SJCRH30 (cell line): ENCODE results near the gene HOTAIR. TPM values are rescaled to one million over a fixed set of nuclear protein-coding genes. Genes with fewer than 3 reads are reported as not detected.

ENCODE experiments used
- DNase-seq, 2 experiments: peaks; one replicate each; pipeline ENCODE4 v3.0.0-alpha.2; 2015 to 2020
- H3K27ac ChIP-seq: fragments of 250-450 bp; sonication (Bioruptor Pico); 2 replicates; pipeline ENCODE4 v1.5.1; 2020; ENCODE audit warnings: mild to moderate bottlenecking, moderate library complexity
- H3K27me3 ChIP-seq: fragments of 250-450 bp; sonication (Bioruptor Pico); 2 replicates; pipeline ENCODE4 v1.5.1; 2020; ENCODE audit warnings: mild to moderate bottlenecking, moderate library complexity
- H3K36me3 ChIP-seq: fragments of 250-450 bp; sonication (Bioruptor Pico); 2 replicates; pipeline ENCODE4 v1.5.1; 2020; ENCODE audit warnings: mild to moderate bottlenecking, moderate library complexity
- H3K4me1 ChIP-seq: fragments of 250-450 bp; sonication (Bioruptor Pico); 2 replicates; pipeline ENCODE4 v1.5.1; 2020; ENCODE audit warnings: mild to moderate bottlenecking, moderate library complexity
- H3K4me3 ChIP-seq: fragments of 250-450 bp; sonication (Bioruptor Pico); 2 replicates; pipeline ENCODE4 v1.5.1; 2020; ENCODE audit warnings: mild to moderate bottlenecking, moderate library complexity
- H3K9me3 ChIP-seq: fragments of 250-450 bp; sonication (Bioruptor Pico); replicated peaks from 2 replicates; pipeline ENCODE4 v1.5.1; 2020; ENCODE audit warnings: mild to moderate bottlenecking, moderate library complexity
- total RNA-seq: library from RNA; depleted of rRNA; stranded (reverse); fragments of >200 nt; shearing (Covaris generic); gene quantifications from 2 replicates; pipeline ENCODE4 v1.2.3, GENCODE V29; 2014

The HOTAIR gene
- total RNA-seq, 1 experiment from 2014 or later, result 1.5 TPM

- peaks cover 13% of the 10 kb centered on the region for H3K27me3 ChIP-seq
Measured at GRCh38 chr12:53977596-53978445, 3.1 kb upstream of the HOTAIR start.

DNA sequence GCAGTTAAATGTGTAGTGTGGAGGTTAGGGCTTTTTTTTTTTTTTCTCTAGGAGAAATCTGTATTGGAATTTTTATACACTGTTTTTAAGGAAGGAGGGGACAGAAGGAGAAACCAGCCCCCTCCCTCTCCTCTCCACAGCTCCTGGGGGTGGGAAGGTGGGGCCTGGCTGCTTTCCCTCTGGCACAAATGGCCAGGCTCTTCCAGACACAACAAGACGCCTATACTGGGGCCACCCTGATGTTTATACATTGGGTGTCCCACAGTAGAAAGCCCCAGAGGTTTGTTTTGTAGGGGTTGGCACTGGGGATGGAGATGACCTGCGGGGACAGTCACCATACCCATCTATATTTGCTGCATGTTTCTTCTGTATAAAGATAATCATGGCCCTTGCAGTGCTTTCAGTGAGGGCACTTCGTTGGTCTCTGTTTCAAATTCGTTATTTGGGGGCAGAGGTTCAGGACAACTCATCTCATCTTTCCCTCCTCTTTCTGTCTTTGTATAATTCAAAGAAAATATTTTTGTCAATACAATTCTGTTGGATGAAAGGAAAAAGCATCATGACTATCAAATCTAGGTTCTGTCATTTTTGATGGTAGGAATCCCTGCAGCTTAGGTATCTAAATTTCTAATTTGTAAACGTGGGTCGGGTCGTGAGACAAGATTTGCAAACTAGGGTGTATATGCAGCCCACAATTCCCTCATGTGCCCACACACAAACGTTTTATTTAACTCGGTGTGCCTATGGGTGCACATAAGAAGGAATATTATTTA lies 2.3 kb upstream of the HOTAIR start:
- H3K27me3 ChIP-seq, result peaks cover 13% of the 10 kb centered on the region
- no peak for DNase-seq
- no peak overlapping the region for H3K4me3 ChIP-seq
- no peak overlapping the region for H3K27ac ChIP-seq
- H3K9me3 ChIP-seq, result no peaks in the 10 kb centered on the region
- no peaks in the 10 kb centered on the region for H3K36me3 ChIP-seq
- H3K4me1 ChIP-seq, result peaks cover 3% of the 10 kb centered on the region; the same call in 1 of the 2 replicates

More at GRCh38 chr12:53977596-53978445, 3.1 kb upstream of the HOTAIR start:
- Histone ChIP-seq H3K4me1 (peaks cover 3% of the 10 kb centered on the region; the same call in 1 of the 2 replicates), H3K27ac (no peak overlapping the region), H3K4me3 (peak overlapping the region; percentile 41), H3K36me3 (no peaks in the 10 kb centered on the region), H3K9me3 (no peaks in the 10 kb centered on the region)
- DNase-seq, result peak in 1 of 2 experiments; percentile 28

DNA sequence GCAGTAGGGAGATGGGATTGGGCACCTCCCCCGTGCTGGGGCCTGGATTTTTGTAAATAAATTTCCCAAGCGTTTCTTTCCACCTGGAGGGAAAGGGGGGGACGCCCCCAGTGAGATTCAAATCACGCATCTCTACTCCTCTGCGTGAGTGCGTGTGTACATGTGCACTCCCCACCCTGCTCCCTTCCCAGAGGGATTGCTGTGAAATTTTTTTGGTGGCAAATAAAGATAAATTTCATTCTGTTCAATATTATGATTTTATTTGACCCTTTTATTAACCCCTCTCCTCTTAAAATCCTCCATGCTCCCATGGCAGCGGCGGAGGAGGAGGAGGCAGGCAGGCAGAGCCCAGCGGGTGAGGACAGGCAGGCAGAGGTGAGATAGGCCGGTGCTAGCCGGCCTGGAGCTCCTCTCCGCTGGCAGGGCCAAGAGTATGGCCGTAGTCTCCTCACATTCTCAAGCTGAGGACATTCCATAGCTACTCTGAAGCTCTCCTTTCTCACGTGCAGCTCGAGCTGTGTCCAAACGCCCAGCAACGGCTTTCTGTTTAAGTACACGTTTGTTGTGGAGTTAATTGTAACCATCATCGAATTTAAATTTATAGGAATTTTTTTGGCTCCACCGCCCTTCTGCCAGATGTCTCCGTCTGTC lies 1.5 kb upstream of the HOTAIR start:
- H3K27ac ChIP-seq, result no peak overlapping the region
- peaks cover 3% of the 10 kb centered on the region; the same call in 1 of the 2 replicates for H3K4me1 ChIP-seq
- DNase-seq, result no peak
- H3K9me3 ChIP-seq, result no peaks in the 10 kb centered on the region
- H3K27me3 ChIP-seq, result peaks cover 13% of the 10 kb centered on the region
- no peaks in the 10 kb centered on the region for H3K36me3 ChIP-seq
- no peak overlapping the region for H3K4me3 ChIP-seq

GRCh38 chr12:53975479-53976152 lies 862 bp upstream of the HOTAIR start:
- DNase-seq, result no peak
- Histone ChIP-seq H3K27me3 (peaks cover 11% of the 10 kb centered on the region), H3K4me1 (peaks cover 3% of the 10 kb centered on the region; the same call in 1 of the 2 replicates), H3K36me3 (no peaks in the 10 kb centered on the region), H3K9me3 (no peaks in the 10 kb centered on the region), H3K4me3 (peak overlapping the region; percentile 80), H3K27ac (peak overlapping the region; percentile 78)

- peaks cover 3% of the 10 kb centered on the region; the same call in 1 of the 2 replicates for H3K4me1 ChIP-seq
- H3K36me3 ChIP-seq, result no peaks in the 10 kb centered on the region
- peak overlapping the region; percentile 80 for H3K4me3 ChIP-seq
- peak overlapping the region; percentile 78 for H3K27ac ChIP-seq
- peaks cover 5% of the 10 kb centered on the region for H3K27me3 ChIP-seq
- peak; percentile 36 to 48 for DNase-seq
- H3K9me3 ChIP-seq, result no peaks in the 10 kb centered on the region
Measured at GRCh38 chr12:53975064-53975471, 314 bp upstream of the HOTAIR start.

GRCh38 chr12:53973236-53974042 lies 1.3 kb downstream of the HOTAIR start:
- H3K9me3 ChIP-seq, result no peaks in the 10 kb centered on the region
- no peak overlapping the region; the same call in 1 of the 2 replicates for H3K27ac ChIP-seq
- peaks cover under 1% of the 10 kb centered on the region; the same call in 1 of the 2 replicates for H3K27me3 ChIP-seq
- H3K36me3 ChIP-seq, result no peaks in the 10 kb centered on the region
- peak; percentile 30 to 37 for DNase-seq
- H3K4me1 ChIP-seq, result peaks cover 3% of the 10 kb centered on the region; the same call in 1 of the 2 replicates
- peak overlapping the region; percentile 80 for H3K4me3 ChIP-seq

- Histone ChIP-seq H3K36me3 (no peaks in the 10 kb centered on the region), H3K4me3 (peak within 1 kb of the TSS; percentile 80), H3K9me3 (no peaks in the 10 kb centered on the region), H3K4me1 (peaks cover 3% of the 10 kb centered on the region; the same call in 1 of the 2 replicates), H3K27ac (no peak within 1 kb of the TSS; the same call in 1 of the 2 replicates), H3K27me3 (peaks cover 3% of the 10 kb centered on the region; the same call in 1 of the 2 replicates)
- no peak for DNase-seq
Measured at GRCh38 chr12:53972722-53973235, 2.0 kb downstream of the HOTAIR start, which contains the start of gene HOXC11. Gene HOXC11, plus strand, starts transcription at chr12:53973126. Its CDS starts 116 bp downstream, at chr12:53973242.

DNA sequence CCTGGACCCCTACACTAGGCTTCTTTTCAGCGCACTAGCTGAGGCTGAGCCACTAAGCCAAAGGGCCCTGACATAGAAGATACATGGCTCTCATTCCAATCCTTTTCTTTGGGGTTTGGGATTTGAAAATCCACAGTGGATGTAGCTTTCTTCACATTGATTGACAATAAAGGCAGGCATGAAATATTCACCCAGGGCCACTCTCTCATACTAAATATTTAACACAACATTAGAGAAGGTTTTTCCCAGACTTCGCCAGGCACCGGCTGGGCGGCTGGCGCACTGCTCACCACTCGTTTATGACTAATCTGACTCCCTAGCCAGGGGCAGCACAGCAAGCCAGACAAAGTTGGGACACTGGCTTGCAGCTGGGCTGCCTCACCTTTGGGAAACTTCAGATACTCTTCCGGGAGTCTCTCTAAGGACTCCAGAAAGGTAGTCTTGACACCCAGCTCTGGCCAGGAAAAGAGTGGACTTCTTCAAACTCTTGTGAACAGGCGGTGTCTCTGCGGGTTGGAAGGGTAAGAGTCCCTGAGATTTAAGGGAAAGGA lies 2.5 kb downstream of the HOTAIR start:
- Histone ChIP-seq H3K27me3 (peaks cover 3% of the 10 kb centered on the region; the same call in 1 of the 2 replicates), H3K4me1 (peaks cover under 1% of the 10 kb centered on the region; the same call in 1 of the 2 replicates), H3K27ac (no peak overlapping the region), H3K4me3 (no peak overlapping the region), H3K36me3 (no peaks in the 10 kb centered on the region), H3K9me3 (no peaks in the 10 kb centered on the region)
- no peak for DNase-seq

DNA sequence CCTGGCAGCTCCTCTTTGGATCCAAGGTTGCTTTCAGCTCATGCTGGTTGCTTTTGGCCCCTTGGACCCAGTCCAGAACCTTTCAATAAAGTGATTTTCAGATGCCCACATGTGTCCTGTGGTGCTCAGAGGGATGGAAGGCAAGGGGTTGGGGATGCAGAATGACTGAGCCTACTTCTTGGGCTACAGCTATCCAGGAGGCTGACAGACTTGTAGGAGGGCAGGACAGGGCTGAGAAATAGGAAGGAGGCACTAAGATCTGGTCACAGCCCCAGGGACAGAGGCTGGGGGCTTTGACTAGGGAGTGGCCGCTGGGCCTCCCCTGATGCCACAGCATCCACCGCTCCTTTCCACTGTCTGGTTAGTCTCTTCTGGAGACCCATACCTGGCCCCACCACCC lies 3.1 kb downstream of the HOTAIR start:
- DNase-seq, result no peak
- Histone ChIP-seq H3K4me3 (no peak overlapping the region), H3K27ac (no peak overlapping the region), H3K4me1 (no peaks in the 10 kb centered on the region), H3K36me3 (no peaks in the 10 kb centered on the region), H3K27me3 (peaks cover 3% of the 10 kb centered on the region; the same call in 1 of the 2 replicates), H3K9me3 (no peaks in the 10 kb centered on the region)

DNA sequence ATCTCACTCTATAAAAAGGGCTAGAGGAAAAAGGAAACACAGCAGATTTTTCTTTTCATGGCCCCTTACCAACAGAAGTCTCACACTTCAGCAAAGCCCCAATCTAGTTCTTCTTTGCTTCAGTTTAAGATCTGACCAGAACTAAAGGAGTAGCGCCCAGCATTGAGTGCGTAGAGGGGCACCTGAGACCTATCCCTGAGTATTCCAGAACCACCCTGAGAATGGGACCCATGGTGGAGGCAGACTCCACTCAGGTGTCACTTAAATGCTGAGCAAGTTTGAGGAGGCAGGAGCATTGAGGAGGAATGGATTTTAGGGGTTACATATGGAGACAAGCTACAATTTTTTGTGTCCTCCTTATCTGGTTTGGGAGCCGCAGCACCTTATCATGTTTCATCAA lies 3.6 kb downstream of the HOTAIR start:
- no peak overlapping the region for H3K4me3 ChIP-seq
- H3K4me1 ChIP-seq, result no peaks in the 10 kb centered on the region
- no peaks in the 10 kb centered on the region for H3K36me3 ChIP-seq
- DNase-seq, result no peak
- no peak overlapping the region for H3K27ac ChIP-seq
- H3K27me3 ChIP-seq, result peaks cover 3% of the 10 kb centered on the region; the same call in 1 of the 2 replicates
- H3K9me3 ChIP-seq, result no peaks in the 10 kb centered on the region

- Histone ChIP-seq H3K4me1 (no peaks in the 10 kb centered on the region), H3K9me3 (no peaks in the 10 kb centered on the region), H3K27ac (no peak overlapping the region), H3K4me3 (no peak overlapping the region), H3K36me3 (no peaks in the 10 kb centered on the region), H3K27me3 (peaks cover 3% of the 10 kb centered on the region; the same call in 1 of the 2 replicates)
- DNase-seq, result no peak
Measured at GRCh38 chr12:53970451-53970850, 4.3 kb downstream of the HOTAIR start.

GRCh38 chr12:53969588-53970259 lies 5.0 kb downstream of the HOTAIR start:
- H3K9me3 ChIP-seq, result no peaks in the 10 kb centered on the region
- H3K36me3 ChIP-seq, result no peaks in the 10 kb centered on the region
- H3K4me1 ChIP-seq, result no peaks in the 10 kb centered on the region
- peaks cover 3% of the 10 kb centered on the region; the same call in 1 of the 2 replicates for H3K27me3 ChIP-seq
- H3K27ac ChIP-seq, result no peak overlapping the region
- DNase-seq, result peak in 1 of 2 experiments; percentile 23
- H3K4me3 ChIP-seq, result no peak overlapping the region
